GM19324 (cell line): ENCODE measurements around the gene AGAP3.

Experiments
- ATAC-seq: cut with Tn5 transposase; IDR thresholded peaks from one replicate; pipeline ENCODE4 v1.9.1; 2021; ENCODE audit warnings: mild to moderate bottlenecking, moderate library complexity; ENCODE audit not compliant: unreplicated experiment, low FRiP score

AGAP3 gene

GRCh38 chr7:151177310-151177709 is 91.0 kb downstream of the AGAP3 start:
- no peak for ATAC-seq

- ATAC-seq, result no peak
Observed at GRCh38 chr7:151178236-151178635, 92.0 kb downstream of the AGAP3 start.

GRCh38 chr7:151178831-151179230 is 92.6 kb downstream of the AGAP3 start:
- no peak for ATAC-seq

DNA sequence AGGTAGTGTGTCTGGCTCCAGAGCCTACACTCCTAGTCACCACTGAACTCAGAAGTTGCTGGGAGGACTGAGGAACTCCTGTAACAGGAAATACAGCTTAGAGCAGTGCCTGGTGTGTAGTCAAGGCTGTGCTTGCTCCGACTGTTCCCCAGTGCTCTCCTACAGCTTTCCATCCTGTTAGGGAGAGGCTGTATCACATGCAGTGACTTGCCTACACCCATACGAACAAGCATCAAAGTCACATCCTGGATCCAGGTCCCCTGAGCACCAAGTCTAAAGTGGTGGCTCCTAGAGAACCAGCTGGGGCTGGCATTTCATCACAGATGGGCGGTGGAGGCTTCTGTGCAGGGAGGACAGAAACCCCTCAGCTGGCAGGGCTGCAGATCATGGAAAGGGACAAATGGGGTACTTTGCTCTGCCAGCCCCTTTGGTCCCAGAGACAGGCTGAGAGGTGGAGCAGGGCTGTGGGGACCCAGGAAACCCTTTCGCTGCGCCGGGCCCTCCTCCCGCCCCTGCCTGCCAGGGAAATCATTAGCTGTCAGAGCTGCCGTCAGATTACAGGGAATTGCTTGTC is 93.1 kb downstream of the AGAP3 start:
- ATAC-seq, result no peak

GRCh38 chr7:151179946-151180345 is 93.7 kb downstream of the AGAP3 start:
- ATAC-seq, result no peak

GRCh38 chr7:151181011-151181431 is 94.7 kb downstream of the AGAP3 start:
- no peak for ATAC-seq

DNA sequence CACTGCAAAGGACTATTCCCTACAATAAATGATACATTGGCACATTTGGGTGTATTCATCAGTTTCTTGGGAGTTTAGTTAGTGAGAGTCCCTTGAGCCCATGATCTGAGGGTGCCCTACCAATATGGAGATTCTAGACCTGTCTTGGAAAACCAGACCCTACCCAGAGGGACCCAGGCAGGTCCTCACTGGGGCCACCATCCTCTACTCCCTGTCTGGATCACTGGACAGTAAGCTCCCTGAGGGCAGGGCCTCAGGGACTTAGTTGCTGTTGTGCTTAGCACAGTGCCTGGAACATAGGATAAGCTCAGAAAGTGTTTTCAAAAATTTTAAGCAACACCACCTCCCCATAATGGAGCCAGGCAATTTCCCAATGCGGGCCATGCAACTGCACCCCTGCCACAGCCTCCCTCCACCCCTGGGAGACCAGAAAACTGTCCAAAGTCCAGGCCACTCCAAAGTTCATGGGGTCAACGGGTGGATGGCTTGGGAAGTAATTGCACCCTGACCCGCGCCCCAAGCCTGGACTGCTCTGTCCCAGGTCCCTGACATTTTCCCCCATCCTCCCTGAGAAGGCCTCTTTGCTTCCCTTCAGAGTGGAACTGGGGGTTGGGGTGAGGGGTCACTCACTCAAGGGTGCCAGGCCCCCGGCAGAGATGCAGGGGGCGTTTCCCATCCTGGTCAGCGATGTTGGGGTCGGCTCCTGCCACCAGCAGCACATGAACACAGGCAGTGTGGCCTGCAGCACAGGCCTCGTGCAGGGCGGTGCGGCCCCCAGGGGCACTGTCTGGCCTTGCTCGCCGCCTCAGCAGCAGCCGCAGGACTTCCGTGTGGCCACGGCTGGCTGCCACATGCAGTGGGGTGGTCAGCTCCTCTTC is 99.7 kb downstream of the AGAP3 start:
- ATAC-seq, result no peak

GRCh38 chr7:151186640-151187408 is 100.5 kb downstream of the AGAP3 start, which contains the start of gene ASB10:
ASB10 (minus strand) TSS chr7:151187250; CDS start chr7:151187130, 120 bp downstream.
- no peak for ATAC-seq

GRCh38 chr7:151187409-151188251 is 101.4 kb downstream of the AGAP3 start:
- no peak for ATAC-seq

DNA sequence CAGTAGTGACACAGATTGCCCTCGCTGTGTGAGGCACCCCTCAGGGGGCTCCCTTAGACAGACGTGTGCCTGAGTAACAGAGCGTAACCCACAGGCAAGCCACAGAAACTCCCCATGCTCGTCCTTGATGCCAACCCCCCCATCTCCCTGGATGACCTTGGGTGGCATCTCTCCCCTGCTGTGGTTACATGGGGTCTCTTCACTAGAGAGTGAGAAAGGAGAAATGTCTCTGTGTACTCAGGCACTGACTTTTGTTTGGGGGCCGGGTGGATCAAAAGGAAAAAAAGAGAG is 101.9 kb downstream of the AGAP3 start:
- no peak for ATAC-seq

DNA sequence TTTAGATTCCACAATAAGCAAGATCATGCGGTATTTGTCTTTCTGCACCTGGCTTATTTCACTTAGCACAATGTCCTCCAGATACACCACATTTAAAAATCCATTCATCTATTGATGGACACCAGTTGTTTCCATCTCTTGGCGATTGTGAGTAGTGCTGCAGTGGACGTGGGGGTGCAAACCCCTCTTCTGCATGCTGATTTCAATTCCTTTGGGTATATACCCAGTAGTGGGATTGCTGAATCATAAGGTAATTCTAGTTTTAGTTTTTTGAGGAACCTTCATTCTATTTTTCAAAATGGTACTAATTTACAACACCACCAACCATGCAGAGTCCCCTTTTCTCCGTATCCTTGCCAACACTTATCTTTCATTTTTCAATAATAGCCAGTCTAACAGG is 102.8 kb downstream of the AGAP3 start:
- no peak for ATAC-seq

DNA sequence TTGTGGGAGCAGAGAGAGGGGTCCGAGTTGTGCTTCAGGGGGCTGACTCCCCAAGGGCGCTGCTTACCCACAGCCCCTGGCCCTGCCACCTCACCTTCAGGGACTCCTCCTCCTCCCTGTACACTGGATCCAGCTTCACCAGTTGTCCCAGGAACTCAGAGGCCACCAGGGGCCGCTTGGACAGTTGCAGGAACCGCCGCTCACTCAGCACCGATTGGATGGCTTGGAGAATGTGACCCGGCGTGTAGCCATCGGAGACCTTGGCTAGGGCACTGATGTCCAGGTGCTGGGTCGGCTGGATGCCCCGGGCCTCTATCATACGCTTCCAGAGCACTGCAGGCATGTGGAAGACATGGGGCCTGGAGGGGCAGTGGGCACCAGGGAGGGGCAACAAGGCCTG is 105.3 kb downstream of the AGAP3 start:
- ATAC-seq, result no peak

DNA sequence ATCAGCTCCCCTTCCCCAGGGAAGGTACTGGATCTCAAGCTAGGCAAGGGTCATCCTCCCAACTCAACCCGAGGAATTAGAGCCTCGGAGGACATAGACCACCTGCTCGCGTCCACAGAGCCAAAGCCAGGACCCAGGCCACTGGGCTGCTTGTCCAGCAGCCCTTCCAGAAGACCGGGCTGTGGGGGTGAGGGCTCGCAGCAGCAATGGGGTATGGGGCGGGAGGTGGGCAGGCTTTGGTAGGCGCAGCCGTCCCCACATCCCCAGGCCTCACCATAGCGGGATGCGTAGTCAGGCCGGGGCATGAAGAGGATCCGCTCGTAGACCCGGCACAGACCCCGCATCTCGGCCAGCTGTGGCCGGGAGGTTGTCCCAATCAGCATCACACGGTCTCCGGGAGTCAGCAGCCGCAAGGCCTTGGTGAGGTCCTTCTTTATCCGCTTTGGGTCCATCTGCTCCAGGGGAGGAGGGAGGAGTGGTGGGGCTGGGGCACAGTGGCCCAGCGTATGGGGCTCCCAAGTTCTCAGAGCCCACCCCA is 105.8 kb downstream of the AGAP3 start:
- ATAC-seq, result no peak

GRCh38 chr7:151193203-151193978 is 107.1 kb downstream of the AGAP3 start:
- no peak for ATAC-seq
